Skin epidermis (tissue), 12 donors: ENCODE measurements around the gene MTCL1.

ENCODE experiments used
- H3K27ac ChIP-seq, 21 experiments: fragments of 200-600 bp; sonication (generic) in 11 of 21; one replicate each; pipeline ENCODE4 v1.5.0; 2020; ENCODE audit warnings: mild to moderate bottlenecking in 3 of 21, inconsistent platforms in 2 of 21, moderate library complexity in 2 of 21
- H3K4me3 ChIP-seq, 7 experiments: fragments of 200-600 bp; sonication (generic) in 2 of 7; one replicate each; pipeline ENCODE4 v1.5.0; 2020; ENCODE audit warnings: inconsistent platforms in 2 of 7, mild to moderate bottlenecking in 2 of 7, moderate library complexity in 1 of 7

The MTCL1 gene

DNA sequence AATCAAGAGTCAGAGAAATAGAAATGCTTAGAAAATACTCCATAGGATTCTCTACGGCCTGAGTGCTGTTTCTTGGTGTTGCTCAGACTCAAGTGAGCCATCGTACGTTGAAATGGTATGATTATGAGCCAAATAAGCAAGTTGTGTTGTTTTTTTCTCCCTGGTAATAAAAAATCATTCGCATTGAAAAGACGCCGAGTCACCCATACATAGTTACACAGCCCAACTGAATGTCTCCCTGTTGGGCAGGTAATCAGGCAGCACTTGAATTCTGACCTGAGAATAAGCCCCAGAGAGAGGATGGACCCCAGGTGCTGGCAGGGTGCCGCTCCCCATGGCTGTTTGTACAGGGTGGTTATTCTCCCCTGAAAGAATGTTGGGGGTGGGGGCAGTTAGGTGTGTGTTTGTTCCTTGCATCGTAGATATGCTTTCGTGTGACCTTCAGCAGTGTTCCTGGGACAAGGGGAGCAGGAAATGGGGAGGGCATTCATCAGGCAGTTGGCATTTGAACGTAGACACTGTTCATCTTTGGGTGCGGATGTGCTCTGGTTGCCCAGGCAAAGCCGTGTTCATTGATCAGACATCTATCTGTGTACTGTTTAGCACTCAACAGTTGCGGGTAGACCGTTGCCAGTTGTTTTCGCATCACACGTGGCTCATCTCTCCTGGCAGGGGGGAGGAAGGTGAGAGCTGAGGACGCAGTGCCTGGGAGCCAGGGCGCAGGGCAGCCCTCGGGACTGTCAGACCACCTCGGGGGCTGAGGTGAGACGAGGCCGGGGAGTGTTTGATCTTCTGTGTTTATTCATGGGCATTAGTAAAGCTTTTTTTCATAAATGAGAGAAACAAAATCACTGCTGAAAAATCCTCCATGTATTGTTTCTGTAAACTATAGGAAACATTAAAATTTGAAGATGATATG lies 27.3 kb downstream of the MTCL1 start:
- Histone ChIP-seq H3K27ac (no peak overlapping the region), H3K4me3 (no peak overlapping the region)

DNA sequence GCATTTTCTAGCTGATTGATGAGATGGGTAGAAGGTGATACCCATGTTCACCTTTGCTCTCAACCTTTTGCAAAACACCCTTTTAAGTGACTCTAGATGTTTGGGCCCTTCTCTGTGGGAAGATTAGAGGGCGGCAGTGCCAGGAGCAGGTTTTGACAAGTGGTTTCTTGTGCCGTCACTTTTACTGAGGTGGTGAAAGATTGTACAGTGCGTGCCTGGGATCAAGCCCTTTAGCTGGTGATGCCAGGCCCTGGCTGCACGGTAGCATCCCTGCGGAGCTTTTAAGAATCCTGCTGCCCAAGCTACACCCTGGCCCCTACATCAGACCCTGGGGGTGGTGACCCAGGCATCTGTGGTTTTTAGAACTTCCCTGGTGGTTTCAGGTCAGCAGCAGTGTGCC lies 29.1 kb downstream of the MTCL1 start:
- no peak overlapping the region for H3K4me3 ChIP-seq
- H3K27ac ChIP-seq, result no peak overlapping the region

DNA sequence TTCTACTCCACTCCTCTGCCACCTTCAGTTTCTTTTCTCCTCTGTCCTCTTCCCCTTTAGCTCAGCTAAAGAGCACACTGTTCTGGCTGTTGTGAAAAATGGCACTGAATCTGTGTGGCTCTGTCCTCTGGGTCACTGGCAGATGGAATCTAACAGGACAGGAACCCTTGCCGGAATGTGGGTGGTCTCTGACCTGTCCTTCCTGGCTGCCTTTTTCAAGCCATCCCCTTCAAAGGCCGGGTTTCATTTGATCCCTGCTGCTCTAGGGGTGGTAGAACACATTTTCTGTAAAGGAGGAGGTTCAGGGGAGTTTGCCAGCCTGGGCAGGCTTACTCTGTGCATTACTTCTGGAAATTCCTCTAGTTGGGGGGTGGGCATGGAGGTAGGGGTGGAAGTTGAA lies 29.9 kb downstream of the MTCL1 start:
- Histone ChIP-seq H3K27ac (no peak overlapping the region), H3K4me3 (no peak overlapping the region)

DNA sequence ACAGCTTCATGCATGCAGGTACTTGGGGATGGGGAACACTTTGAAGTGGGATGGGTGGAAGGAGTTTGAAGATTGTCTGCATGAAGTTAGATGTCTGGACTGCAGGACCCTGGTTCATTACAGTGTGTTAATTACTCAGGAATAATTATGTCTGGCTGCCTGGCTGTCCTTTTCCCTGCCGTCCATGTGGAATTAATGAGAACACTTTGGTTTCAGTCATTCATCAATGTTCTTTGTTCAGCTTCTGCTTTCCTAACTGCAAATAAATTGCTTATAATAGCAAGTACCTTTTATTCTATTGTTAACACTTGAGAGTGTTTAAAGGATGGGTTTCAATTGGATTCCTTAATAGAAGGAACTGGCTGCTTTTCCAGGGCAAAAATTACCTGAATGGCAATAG lies 35.8 kb downstream of the MTCL1 start:
- no peak overlapping the region for H3K27ac ChIP-seq
- no peak overlapping the region for H3K4me3 ChIP-seq

DNA sequence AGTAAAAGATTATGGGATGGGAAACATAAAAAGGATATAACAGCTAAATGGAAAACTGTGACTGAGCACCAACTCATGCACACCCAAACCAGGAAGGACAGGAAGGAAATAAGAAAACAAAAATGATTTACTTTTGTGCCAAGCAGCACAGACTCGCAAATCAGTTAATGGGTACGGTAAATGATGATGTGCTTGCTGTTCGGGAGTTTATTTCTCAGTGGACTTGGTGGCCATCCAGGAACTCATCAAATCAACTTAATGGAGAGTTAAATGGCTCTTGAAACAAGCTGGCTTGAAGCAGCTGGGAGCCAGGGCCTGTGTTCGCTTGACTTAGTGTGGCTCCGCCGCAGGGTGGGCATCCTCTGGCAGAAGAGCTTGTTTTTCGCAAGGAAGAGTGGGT lies 36.2 kb downstream of the MTCL1 start:
- Histone ChIP-seq H3K4me3 (no peak overlapping the region), H3K27ac (no peak overlapping the region)

DNA sequence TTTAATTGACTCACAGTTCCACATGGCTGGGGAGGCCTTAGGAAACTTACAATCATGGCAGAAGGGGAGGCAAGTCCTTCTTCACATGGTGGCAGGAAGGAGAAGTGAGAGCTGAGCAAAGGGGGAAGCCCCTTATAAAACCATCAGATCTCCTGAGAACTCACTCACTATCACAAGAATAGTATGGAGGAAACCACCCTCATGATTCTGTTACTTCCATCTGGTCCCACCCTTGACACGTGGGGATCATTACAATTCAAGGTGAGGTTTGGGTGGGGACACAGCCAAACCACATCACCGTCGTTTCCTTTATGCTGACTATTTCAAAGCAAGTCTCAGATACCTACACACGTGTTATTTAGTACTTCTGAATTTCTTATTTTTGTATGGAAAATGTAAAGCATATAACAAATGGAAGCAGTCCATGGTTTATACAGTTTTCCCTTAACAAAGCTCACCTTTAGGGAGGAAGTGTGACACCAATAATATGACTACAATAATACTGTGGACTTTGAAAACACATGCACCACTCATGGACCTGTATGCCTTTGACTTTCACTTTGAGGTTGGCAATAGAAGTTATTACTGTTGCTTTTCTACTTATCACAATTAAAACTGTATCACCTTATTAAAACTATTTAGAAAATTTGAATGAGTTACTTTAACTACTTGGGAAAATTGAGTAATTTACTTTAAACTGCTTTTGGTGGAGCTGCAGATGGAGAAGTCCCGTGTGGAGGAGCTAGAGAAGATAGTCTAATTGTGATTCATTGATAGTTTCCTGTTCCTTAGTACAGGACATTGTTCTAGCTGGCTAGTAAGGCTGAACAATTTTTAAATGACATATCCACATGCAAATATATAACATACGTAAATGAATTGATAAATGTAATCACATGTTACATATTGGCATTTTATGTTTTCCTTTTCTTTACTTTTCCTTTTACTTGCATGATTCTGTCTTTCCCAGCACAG lies 37.3 kb downstream of the MTCL1 start:
- H3K4me3 ChIP-seq, result no peak overlapping the region
- H3K27ac ChIP-seq, result no peak overlapping the region

DNA sequence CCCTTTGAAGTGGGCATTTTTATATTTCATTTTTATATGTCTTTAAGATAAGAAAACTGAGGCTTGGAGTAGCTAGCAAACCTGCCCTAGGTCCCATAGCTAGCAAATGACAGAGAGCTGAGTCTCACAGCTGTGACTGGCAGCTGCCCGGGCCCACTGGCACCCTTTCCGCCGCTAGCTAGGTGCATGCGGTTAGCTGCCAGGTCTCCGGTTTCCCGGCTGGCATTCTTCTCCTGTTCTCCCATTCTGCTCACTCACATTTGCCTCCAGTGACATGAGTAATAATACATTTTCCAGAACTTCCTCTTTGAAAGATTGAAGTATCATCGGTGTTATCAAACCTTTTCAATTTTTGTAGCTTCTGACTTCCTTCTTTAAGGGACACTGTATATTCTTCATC lies 38.7 kb downstream of the MTCL1 start:
- H3K27ac ChIP-seq, result peak overlapping the region in 3 of 21 experiments; percentile 41 to 65 (median 59)
- no peak overlapping the region for H3K4me3 ChIP-seq

DNA sequence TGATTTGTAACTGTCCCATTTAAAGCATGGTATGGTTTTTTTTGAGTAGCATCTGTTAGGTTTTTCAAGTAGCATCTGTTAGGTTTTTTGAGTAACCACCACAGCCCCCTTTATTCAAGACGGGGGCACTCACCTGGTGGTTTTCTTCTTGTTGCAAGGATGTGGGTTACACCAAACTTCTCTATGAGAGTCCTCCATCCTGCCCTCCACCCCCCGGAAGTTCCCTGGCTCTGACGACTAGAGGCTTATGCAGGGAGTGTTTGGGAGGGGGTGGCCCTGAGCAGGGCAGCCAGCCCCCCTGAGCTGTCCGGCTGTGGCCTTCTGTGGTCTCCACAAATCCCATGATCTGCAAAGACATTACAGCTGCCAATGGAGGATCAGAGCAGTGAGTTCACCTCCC lies 39.3 kb downstream of the MTCL1 start:
- no peak overlapping the region for H3K4me3 ChIP-seq

DNA sequence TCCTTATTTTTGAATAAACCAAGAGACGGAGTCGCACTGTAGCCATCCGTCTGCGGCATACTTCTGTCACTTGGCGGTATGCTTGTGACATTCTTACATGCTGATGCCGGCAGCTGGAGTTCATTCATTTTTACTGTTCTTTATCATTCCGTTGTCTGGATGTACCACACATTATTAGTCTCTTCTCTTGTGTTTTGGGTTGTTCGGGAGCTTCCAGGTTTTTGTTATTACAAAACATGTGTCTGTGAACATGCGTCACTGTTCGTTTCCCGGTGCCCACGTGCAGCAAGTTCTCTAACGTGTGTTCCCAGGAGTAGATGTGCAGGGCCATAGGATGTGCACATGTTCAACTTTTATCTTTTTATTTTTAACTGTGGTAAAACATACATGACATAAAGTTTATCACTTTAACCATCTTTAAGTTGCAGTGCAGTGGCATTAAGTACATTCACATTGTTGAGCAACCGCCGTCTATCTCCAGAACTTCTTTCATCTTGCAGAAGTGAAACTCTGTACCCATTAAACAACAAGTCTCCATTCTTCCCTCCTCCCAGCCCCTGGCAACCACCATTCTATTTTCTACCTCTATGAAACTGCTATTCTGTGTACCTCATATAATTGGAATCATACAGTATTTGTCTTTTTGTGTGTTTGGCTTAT lies 40.1 kb downstream of the MTCL1 start:
- no peak overlapping the region for H3K4me3 ChIP-seq
- peak overlapping the region in 4 of 21 experiments; percentile 12 to 79 (median 56) for H3K27ac ChIP-seq

More for the DNA sequence above, 39.3 kb downstream of the MTCL1 start:
- peak overlapping the region in 4 of 21 experiments; percentile 3 to 65 (median 39) for H3K27ac ChIP-seq

DNA sequence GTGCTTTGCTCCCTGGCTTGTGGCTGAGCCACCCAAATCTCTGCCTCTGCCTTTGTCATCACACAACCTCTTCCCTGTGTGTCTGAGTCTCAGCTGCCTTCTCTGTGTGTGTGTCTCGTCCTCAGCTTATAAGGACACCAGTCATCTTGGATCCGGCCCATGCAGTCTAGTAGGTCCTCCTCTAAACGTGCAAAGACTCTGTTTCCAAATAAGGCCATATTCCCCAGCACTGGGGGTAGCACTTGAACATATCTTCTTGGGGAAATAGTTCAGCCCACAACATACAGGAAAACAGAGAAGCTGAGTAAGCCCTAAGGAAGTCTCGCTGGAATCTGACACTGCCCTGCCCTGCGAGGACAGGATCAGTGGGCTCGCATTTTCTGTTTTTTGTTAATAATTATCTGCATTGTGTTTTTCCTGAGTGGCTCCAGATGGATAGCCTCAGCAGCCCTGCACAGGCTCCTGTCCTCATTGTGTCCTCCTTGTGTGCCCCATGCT lies 42.1 kb downstream of the MTCL1 start:
- H3K4me3 ChIP-seq, result no peak overlapping the region
- H3K27ac ChIP-seq, result peak overlapping the region in 13 of 21 experiments; percentile 18 to 79 (median 38)

DNA sequence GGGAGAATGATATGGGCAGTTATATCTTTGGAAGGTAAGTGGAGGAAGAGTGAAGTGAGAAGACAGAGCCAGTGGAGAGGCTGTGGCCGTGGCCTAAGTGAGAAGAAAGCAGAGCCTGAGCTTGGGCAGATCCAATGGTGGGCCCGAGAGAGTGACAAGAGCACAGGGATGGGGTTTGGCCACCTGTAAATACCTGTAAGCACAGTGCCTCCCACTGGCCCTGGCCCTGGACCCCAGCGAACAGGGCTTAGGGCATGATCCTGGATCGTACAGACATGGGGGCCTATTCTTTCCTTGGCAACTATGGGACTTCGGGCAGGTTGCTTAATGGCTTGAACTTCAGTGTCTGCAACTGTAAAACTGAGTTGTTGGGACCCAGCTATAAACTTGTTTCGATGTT lies 44.1 kb downstream of the MTCL1 start:
- H3K4me3 ChIP-seq, result no peak overlapping the region
- H3K27ac ChIP-seq, result peak overlapping the region in 6 of 21 experiments; percentile 0 to 78 (median 44)

DNA sequence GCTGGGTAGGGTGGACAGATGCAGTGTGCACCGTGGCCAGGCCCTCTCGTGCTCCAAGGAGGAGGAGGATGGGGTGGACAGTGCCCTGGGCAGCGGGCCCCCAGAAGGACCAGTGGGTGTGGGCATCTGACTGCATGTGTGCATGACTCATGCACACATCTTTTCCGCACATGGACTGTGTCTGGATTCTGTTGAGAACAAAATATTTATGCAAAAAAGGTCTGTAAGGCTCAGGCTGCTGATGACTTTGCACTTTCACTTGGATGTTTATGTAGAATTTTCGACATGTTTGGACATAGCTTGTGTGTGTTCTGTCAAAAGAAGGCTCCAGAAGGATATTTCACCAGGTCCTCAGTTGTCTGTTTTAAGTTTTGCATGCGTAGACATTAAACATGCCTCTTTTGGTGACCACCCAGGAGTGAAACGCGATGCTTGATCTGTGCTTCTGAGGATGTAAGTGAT lies 45.6 kb downstream of the MTCL1 start:
- Histone ChIP-seq H3K4me3 (no peak overlapping the region), H3K27ac (peak overlapping the region in 14 of 21 experiments; percentile 32 to 78 (median 52))

DNA sequence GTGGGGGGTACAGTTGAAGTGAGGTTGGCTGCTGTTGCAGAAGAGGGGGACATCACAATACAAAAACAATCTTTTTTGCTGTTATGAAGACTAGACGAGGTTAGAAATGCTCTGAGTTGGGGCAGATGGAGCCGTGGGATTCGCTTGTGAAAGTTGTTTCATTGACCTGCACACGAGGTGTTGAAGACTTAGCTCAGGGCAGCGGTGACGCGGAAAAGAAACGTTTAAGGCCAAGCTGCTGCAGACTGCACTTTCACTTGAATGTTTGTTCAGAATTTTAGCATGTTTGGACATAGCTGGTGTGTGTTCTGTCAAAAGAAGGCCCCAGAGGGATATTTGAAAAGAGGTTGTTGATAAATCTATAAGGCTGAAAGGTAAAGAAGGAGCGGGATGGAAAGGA lies 46.3 kb downstream of the MTCL1 start:
- no peak overlapping the region for H3K4me3 ChIP-seq
- H3K27ac ChIP-seq, result peak overlapping the region in 13 of 21 experiments; percentile 6 to 78 (median 51)

DNA sequence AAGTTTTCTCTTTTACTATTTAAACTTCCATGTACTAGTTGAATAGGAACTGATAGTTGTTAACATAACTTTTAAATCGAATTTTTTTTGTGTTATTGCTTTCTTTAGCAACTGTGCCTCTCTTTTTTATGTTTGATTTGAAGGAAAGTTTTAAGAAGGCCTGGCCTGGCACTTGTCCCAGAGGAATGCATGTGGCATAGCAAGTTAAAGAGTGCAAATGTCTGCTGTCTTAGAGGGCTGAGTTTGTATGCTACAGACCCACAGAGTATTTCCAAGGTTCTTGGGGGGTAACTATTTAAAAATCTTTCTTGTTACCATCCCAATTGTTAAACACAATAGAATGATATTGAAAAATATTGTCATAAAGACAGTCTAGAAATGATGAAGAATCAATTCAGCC lies 47.0 kb downstream of the MTCL1 start:
- no peak overlapping the region for H3K4me3 ChIP-seq
- peak overlapping the region in 2 of 21 experiments; percentile 66 to 76 for H3K27ac ChIP-seq

DNA sequence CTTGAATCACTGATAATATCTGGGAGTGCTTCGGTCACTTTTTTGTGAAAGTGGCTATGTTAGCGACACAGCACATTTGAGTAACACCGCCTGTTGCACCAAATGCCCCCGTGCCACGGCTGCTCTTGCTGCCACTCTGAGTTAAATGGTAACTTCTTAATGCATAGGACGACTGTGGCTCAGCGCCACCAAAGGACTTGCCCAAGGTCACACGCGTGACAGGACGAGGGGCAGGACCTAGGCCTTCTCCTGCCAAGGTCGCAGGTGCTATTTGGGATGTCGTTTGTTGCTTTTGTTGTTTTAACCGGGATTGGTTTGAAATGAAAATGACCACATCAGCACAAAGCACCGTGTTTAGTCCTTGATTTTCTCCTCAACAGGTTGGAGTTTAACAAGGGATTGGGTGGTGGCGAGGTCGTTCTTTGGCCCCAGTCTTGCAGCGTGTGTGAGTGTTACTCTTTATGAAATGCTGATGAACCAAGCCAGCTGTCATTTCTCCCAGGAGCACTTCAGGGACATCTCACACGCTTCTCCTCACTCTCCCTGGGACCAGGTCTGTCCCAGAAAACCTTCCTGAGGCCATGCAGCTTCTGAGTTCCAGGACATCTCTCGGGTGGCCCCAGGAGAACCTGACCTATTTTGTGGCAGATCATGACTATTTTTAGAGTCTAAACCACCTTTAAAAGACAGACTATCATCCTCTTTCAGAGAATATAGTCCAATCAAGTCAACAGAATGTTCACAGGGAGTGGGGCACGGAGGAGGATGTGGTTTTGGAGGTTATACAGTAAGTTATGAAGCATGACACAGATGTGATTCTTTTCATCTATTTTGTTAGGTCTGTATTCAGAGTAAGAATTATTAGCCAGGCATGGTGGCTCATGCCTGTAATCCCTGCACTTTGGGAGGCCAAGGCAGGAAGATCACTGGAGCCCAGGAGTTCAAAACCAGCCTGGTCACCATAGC lies 49.9 kb downstream of the MTCL1 start:
- Histone ChIP-seq H3K27ac (no peak overlapping the region), H3K4me3 (no peak overlapping the region)

DNA sequence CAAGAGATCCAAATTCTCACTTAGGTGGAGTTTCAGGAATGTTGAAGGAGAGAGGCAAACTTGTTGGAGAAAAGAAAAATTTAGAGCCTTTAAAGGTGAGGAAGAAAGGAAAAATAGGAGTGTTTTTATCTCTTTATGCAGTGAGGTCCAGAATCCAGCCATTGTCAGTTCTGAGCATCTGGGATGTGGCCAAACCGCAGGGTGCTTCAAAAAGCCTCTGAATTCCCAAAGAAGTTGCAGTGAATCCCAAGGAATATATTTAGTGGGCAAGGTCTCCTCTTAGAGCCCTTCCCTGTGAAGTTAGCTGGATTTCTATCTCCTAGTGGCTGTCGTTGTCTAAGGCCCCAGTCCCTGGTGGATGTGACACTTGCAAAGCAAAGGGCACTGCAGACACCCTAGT lies 51.2 kb downstream of the MTCL1 start:
- Histone ChIP-seq H3K27ac (peak overlapping the region in 1 of 21 experiments; percentile 34), H3K4me3 (no peak overlapping the region)

DNA sequence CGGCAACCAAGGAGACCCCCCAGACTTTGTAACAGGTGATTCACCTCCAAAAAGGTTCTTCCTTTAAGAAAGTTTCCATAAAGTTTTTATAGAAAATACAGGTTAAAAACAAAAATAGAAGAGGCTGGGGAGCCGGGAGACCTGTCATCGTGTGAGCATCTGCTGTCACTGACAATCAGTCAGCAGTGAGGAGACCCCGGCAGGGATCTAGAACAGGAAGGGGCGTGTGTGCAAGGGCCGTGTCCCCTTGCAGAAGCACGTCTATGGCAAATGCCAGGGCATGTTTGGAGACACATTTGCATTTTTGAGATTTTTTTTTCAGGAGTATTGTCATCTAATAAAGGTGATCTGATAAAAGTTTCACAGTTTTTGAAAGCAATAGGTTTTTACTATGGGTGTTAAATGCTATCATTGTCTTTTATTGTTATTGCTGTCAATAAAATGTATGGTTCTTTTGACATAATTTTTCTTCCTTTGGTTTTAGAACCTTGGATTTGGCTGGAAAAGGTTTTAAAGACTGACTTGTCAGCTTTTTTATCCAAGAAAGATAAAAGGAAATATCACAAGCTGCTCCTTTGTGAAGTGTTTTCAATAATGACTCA lies 52.1 kb downstream of the MTCL1 start:
- Histone ChIP-seq H3K27ac (peak overlapping the region in 2 of 21 experiments; percentile 15 to 34), H3K4me3 (no peak overlapping the region)

DNA sequence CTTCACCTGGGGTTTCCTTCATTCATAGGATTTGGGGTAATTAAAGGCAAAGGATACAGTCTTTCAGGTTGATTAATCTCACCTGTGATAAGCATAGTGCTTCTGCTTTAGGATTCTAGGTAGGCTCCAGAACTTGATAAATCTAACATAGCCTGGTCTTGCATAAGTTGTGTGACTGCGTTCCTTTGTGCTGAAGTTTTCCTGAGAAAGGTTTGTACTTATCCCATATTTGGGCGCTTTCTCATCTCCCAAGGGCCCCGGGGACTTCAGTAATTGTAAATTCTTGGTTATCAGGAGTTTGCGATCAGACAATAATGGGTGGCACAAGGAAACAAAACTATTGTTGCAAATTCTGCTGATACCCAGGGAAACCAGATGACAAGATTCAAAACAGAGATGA lies 53.1 kb downstream of the MTCL1 start:
- H3K27ac ChIP-seq, result peak overlapping the region in 1 of 21 experiments; percentile 15

More for the DNA sequence above, 53.1 kb downstream of the MTCL1 start:
- H3K4me3 ChIP-seq, result no peak overlapping the region
